ENCODE data around the gene ZFP92.

The ZFP92 gene

DNA sequence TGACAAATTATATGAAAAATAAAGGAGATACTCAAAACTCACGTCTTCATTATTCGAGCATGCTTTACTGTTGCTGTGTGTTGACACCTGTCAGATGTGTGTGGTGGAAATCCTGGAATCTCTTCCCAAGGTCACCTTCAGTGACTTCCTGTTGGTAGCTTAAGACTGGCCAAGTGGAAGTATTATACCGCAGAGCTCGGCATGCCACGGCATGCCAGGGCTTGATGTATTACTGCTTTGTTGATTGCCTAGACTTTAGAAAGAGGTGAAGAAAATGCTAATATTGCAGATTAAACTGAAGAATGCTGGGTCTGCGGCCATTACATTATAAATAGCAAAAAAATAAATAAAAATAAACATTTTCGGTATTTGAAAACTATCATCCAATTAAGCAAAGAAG, 30.0 kb downstream of the ZFP92 start:
- DNase-seq: no peak

DNA sequence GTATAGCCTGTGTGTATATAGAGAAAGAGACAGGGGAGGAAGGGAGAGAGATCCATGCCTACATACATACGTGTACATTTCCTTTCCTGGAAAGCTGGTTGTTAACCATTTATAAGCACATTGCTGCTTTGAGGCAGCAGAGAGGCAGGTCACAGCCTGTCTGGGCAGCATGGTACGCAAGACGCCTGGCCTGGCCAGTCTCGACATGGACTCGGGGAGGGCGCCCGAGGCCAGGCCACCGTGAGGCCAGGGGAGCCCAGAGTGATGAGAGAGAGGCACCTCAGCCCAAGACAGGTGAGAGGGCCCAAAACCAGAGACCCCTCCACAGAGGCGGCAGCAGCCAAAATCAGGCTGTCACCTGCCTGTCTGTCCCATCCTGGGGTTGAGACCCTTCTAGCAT, 30.7 kb downstream of the ZFP92 start:
- DNase-seq: no peak

- no peak for DNase-seq
These were observed 31.2 kb downstream of the ZFP92 start for GRCh38 chrX:153442463-153442862.

DNA sequence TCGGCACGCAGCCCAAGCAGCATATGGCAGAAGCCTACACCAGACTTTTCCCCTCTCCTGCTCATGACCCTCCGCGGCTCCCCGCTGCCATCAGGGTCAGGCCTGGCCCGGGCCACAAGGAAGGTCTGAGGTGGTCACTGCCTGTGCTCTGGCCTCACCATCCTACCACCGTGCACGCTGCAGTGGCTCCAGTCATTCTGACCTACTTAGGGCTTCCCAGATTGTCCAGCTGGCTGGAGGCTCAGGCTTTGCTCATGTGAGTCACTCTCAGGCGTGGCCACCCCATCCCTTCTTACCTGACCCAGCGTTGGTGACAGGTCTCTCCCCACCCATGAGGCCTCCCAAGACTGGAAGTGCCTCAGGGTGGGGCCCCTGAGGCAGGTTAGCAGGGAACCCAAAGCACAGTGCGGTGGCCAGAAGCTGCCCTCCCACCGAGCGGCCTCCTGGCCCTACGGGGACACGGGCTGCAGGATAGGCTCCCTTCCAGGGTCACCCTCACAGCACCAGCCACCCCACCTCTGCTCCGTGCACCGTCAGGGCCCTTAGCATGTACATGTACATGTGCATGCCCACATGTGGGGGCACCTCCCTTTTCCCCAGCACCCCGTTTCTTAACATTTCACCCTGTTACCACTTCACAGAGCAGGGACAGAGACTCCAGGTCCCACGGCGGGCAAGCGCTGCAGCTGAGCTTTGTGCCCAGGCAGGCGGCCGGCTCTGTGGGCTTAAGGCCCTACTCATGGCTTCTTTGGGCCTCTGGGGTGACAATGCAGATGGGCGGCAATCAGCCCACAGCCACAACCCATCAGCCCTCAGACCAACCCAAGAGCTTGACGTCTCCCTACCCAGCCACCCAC, 32.4 kb downstream of the ZFP92 start:
- DNase-seq: no peak

- no peak for DNase-seq
These were observed 33.2 kb downstream of the ZFP92 start for GRCh38 chrX:153444333-153445011.

GRCh38 chrX:153445106-153445855, 34.0 kb downstream of the ZFP92 start:
- DNase-seq: no peak

- DNase-seq: no peak
These were observed 34.8 kb downstream of the ZFP92 start, which contains the start of gene TREX2 for GRCh38 chrX:153445856-153446635. TSS of gene TREX2 (minus strand) at chrX:153446056. CDS start at chrX:153445430, 626 bp downstream.

- no peak for DNase-seq
These were observed 35.3 kb downstream of the ZFP92 start for GRCh38 chrX:153446636-153446936.

DNA sequence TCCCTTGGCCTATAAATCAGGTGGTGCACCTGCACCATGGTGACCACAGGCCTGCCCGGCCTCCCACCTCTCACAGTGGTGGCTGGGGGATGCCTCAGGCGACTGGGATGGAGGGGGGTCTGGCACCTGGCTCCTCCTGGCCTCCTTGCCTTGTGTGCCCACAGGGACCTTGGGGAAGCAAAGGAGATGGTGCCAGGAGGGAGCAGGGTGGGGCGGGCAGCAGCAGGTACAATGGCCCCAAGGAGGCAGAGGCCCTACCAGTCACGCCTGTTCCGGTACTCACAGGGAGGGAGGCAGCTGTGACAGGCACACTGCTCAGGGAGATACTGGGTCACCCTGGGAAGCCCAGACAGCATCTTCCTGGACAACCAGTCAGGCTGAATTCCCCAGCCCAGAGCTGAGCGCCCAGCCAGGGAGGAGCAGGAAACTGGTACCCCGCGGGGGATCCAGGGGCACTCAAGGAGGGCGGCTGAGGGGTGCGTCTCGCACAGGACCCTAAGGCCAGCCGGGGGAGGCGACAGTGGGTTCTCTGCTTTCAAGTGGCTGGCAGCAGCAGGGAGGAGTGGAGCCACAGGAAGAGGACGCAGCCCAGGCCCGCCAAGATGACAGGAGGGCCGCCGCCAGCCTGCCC, 35.8 kb downstream of the ZFP92 start:
- no peak for DNase-seq

GRCh38 chrX:153447581-153447960, 36.3 kb downstream of the ZFP92 start:
- no peak for DNase-seq

DNA sequence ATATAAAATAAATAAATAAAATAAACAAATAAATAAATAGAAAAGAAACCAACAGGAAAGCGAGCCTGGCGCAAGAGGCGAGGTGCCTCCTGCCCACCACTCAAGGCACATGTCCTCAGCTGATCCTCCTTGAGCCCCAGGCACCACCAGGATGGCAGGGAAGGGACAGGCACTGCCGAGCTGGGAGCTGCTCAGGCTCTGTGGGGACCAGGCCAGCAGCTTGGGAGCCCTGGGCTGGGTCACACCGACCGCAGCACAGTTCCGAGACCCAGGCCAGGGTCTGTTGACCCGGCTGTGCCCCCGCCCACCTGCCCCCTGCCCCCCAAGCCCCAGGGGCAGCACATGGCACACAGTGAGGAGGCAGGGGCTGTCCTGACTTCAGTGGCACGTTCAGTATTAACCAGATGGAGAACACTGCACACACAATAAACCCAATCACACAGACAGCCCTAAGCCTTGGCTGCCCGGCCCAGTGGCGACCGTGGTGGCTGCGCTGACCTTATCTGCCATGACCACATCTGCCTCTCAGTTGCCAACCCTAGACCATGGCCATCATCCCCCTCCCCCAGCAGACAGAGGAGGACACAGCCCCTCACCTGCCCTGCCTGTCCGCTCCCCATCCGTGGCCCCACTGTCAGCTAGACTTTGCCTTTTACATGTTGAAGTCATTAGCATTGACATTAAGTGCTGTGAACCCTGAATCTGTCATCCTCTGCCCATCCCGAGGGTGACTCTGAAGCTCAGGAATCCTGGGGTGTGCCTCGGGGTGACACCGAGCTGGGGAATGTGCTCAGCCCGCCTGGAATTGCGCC, 37.5 kb downstream of the ZFP92 start:
- DNase-seq: no peak

DNA sequence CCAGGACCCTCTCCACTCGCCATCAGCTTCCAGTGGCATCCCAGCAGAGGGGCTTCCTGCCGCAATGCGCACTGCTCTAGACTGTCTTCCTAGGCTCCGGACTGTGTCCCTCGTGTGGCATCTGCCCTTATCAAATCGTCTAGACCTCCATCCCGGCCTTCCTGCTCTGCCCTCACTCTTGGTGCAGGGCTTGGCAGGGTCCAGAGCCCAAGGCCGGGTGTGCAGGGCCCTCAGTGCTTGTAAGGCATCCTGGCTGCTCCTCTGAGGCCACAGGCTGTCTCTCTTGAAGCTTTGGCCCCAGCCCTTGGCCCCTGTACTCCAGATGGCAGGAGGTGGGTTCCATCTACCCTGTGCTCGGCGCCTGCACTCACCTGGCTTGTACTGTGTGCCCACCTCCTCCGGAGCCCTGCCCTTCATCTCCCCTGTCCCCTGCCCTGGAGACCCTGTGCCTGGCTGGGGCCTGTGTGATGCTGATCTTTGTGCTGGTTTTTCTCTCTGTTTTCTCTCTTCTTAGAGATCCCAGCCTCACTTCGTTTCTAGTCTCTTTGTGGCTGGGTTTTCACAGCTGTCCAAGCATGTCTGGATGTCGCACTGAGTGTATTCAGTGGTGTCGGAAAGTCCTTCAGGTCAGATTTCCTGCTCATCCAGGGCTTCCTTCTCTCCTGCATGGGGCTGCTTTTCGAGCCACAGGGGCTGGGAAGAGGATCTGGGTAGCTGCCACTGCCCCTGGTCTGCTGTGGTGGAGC, 38.3 kb downstream of the ZFP92 start:
- DNase-seq: no peak

DNA sequence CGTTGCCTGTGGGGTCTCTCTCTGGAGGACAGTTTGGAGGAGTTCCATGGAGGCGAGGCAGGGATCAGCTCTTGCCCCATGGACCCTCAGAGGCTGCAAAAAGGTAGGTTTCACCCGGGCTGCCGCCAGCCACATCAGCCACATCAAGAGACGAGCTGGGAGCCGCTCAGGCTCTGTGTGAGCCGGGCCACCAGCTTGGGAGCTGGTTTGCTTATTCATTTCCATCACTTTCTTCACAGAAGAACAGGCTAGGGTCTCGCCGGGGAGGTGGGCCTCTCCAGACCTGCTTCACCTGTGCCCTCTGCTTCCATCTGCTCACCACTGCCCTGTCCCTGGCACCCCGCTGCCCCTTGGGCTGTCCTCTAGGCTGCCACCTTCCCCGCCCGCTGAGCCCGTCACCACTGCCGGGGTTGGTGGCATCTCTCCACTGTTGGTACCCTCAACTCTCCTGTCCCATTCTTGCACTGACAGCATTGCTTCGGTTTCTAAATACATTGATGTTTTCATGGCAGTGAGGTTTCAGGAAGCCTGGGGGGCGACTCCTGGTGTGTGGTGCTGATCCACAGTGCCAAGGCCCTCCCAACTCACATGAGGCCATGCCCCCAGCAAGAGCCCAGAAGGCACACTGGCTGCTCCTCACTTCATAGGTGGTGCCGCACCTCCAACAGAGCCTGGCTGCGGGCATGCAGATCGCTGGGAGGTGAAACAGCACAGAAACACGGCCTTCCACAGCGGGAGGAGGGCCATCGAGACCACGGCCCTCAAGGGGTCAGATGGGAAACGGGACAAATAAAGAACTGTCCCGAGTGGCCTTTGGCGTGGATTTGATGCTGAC, 39.1 kb downstream of the ZFP92 start:
- DNase-seq: no peak

DNA sequence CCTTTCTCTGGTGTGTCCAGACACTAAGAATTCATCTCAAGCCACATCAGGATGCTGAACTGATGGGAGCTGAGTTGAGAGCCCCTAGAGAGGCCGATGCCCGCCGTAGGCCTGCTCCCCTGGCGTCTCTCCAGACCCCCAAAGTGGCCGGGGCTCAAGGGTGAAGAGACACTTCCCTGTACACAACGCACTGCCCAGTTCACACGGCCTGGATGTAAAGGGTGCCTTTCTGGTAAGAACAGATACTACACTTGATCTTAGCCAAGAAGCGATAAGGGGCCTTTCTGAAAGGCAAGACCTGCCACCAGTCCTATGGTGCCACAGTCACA, 39.6 kb downstream of the ZFP92 start:
- no peak for DNase-seq

DNA sequence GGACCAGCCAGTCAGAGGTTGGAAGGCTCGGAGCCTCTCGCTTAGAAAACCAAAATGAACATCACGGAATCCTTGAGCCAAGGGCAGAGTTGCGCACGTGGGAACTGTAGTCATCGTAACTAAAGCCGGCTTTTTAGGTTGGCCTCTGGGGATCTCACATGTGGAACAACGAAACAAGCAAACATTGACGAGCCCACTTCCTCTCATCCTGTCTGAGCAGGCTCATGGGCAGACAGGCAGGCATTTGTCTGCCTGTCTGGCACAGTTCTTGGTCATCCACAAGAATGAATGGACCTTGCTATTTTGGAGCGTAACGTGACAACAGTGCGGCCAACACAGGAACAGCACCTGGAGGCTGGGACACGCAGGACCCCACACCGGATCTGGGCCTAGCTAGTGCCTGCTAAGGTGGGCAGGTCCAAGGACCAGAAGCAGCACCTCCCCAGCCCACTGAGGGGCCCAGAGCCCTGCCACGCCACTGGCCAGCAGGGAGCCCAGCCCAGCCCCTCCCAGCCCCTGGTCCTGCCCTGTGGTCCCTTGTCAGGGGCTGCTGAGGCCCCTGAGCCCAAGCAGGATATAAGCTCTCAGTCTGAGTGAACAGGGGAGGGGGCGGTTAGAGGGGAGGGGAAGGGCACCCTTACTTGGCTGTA, 43.8 kb downstream of the ZFP92 start:
- DNase-seq: no peak

GRCh38 chrX:153455571-153455970, 44.3 kb downstream of the ZFP92 start:
- no peak for DNase-seq

DNA sequence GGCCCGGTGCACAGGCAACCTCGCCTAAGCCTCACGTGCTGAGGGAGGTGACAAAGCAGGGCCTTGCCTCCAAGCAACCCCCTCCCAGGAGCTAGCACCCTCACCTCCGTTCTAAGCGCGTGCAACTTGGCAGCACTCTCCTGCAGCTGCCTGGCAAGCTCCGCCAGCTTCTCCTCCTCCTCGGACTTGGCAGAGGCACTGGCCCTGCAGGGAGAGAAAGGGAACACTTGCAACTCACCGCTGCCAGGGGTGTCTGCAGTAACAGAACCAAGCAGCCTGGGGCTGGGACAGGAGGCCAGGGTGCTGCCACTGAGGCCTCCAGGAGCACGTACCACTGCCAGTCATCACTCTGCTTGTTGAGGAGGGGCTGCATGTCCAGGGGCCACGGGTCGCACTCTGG, 44.9 kb downstream of the ZFP92 start:
- no peak for DNase-seq

- DNase-seq: no peak
These were observed 45.4 kb downstream of the ZFP92 start for GRCh38 chrX:153456704-153457103.

DNA sequence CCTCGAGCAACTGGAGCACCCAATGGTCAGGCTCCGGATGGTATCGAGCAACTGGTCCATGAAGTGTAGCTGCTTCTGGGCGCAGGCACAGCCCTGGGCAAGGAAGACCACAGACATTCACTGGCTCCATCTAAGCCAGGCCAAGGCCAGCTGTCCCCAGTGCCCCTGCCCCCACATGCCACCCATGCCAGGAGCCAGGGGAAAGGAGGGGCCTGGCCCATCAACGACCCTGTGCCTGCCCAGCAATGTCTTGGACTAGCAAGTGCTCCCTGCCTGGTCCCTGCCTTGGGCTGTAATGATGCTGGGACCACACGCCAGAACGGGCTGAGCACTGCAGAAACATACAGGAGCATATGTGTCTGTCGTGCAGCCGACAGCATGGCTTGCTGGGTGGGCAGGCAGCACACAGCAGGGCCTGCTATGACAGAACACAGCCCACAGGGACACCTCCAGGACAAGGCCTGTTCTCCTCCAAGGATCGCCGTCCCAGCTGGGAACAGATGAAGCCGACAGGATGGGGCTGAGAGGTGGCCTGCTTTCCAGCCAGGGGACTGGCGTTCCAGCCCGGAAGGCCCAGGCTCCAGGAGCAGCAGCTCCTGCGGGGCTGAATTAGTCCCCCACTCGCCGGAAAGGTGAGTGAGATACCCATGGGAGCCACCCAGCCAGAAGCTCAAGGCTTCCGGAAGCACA, 46.0 kb downstream of the ZFP92 start:
- no peak for DNase-seq
